Uterus (tissue), 4 donors: ENCODE data around the gene KIF18A. TPM values are rescaled to one million over a fixed set of nuclear protein-coding genes. Genes with fewer than 3 reads are reported as not detected.
"Not testable (repeated sequence)": the region's sequence is repeated elsewhere in the genome, so short reads cannot be mapped to it uniquely, and the experiment has no call there.

Source experiments
- DNase-seq, 2 donors: peaks; one replicate each; pipeline ENCODE4 v3.0.0-alpha.2; 2019 to 2020
- H3K27ac ChIP-seq, 2 donors: fragments of 200-600 bp; sonication (generic); 1 replicate in 1 of 2; 2 replicates in 1 of 2; pipeline ENCODE4 v1.5.1; 2016 to 2018
- H3K27me3 ChIP-seq, 2 donors: fragments of 200-600 bp; sonication (generic); one replicate each; pipeline ENCODE4 v1.5.1; 2018 to 2019; ENCODE audit warnings: control low read depth in 1 of 2
- H3K36me3 ChIP-seq, 2 donors: fragments of 200-600 bp; sonication (generic); one replicate each; pipeline ENCODE4 v1.5.1; 2019; ENCODE audit warnings: control low read depth in 1 of 2
- H3K4me1 ChIP-seq, 2 donors: fragments of 200-600 bp; sonication (generic); one replicate each; pipeline ENCODE4 v1.5.1; 2018 to 2019; ENCODE audit warnings: control low read depth in 1 of 2
- H3K4me3 ChIP-seq, 2 donors: fragments of 200-600 bp; sonication (generic); 1 replicate in 1 of 2; 2 replicates in 1 of 2; pipeline ENCODE4 v1.5.1; 2018 to 2019; ENCODE audit warnings: mild to moderate bottlenecking in 1 of 2
- H3K9me3 ChIP-seq, 2 donors: fragments of 200-600 bp; sonication (generic); one replicate each; pipeline ENCODE4 v1.5.1; 2019; ENCODE audit warnings: control low read depth in 1 of 2
- POLR2A ChIP-seq, 2 donors: fragments of 450-650 bp; IDR thresholded peaks; one replicate each; pipeline ENCODE4 v1.6.1; 2016; ENCODE audit warnings: antibody characterized with exemption in 2 of 2, mild to moderate bottlenecking in 1 of 2, moderate library complexity in 1 of 2
- intact Hi-C: fragments of 100-400 bp; cut with DNase I; formaldehyde crosslinking; loops from one replicate; pipeline ENCODE4 v1.15.1; 2023; ENCODE audit warnings: low total_unique reads
- total RNA-seq, 4 donors: library from RNA; depleted of rRNA in 3 of 4; stranded (reverse); fragments of >200 nt in 3 of 4; gene quantifications; one replicate each; pipeline versions ENCODE4 v1.1.0 to v1.2.4, GENCODE V29; 2014 to 2023
- TF ChIP-seq, protein P1 (sequence below), 4 experiments: fragments of 200-600 bp in 2 of 4; fragments of 450-650 bp in 2 of 4; sonication (generic) in 2 of 4; IDR thresholded peaks; one replicate each; pipeline ENCODE4 v1.5.1; 2016 to 2019; ENCODE audit warnings: antibody characterized with exemption in 4 of 4, mild to moderate bottlenecking in 2 of 4, moderate library complexity in 1 of 4
- donor health status: DM: yes; HTN: yes; CAD: no.

The KIF18A gene
- total RNA-seq, 4 donors from 2014 or later, result 0.29 to 13.1 (median 0.43) TPM; not detected in 1

GRCh38 chr11:28142724-28143123 lies 34.8 kb upstream of the KIF18A start:
- Histone ChIP-seq H3K27ac (no peak overlapping the region), H3K9me3 (peaks cover 0 to 12% of the 10 kb centered on the region in 2 donors), H3K36me3 (no peaks in the 10 kb centered on the region), H3K4me3 (no peak overlapping the region), H3K27me3 (no peaks in the 10 kb centered on the region), H3K4me1 (no peaks in the 10 kb centered on the region)
- intact Hi-C loops, result no loop called here
- TF ChIP-seq, protein P1, sequence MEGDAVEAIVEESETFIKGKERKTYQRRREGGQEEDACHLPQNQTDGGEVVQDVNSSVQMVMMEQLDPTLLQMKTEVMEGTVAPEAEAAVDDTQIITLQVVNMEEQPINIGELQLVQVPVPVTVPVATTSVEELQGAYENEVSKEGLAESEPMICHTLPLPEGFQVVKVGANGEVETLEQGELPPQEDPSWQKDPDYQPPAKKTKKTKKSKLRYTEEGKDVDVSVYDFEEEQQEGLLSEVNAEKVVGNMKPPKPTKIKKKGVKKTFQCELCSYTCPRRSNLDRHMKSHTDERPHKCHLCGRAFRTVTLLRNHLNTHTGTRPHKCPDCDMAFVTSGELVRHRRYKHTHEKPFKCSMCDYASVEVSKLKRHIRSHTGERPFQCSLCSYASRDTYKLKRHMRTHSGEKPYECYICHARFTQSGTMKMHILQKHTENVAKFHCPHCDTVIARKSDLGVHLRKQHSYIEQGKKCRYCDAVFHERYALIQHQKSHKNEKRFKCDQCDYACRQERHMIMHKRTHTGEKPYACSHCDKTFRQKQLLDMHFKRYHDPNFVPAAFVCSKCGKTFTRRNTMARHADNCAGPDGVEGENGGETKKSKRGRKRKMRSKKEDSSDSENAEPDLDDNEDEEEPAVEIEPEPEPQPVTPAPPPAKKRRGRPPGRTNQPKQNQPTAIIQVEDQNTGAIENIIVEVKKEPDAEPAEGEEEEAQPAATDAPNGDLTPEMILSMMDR (IDR thresholded peaks at IDR 0.05), result no peak
- no peak for TF ChIP-seq POLR2A (IDR thresholded peaks at IDR 0.05)
- DNase-seq, result no peak

- Histone ChIP-seq H3K9me3 (peaks cover 0 to 12% of the 10 kb centered on the region in 2 donors), H3K27ac (no peak overlapping the region), H3K4me3 (no peak overlapping the region), H3K27me3 (no peaks in the 10 kb centered on the region), H3K36me3 (no peaks in the 10 kb centered on the region), H3K4me1 (no peaks in the 10 kb centered on the region)
- no peak for DNase-seq
- intact Hi-C loops, result no loop called here
- TF ChIP-seq, protein P1 (IDR thresholded peaks at IDR 0.05), result no peak
These were observed 32.9 kb upstream of the KIF18A start for GRCh38 chr11:28140689-28141455.

DNA sequence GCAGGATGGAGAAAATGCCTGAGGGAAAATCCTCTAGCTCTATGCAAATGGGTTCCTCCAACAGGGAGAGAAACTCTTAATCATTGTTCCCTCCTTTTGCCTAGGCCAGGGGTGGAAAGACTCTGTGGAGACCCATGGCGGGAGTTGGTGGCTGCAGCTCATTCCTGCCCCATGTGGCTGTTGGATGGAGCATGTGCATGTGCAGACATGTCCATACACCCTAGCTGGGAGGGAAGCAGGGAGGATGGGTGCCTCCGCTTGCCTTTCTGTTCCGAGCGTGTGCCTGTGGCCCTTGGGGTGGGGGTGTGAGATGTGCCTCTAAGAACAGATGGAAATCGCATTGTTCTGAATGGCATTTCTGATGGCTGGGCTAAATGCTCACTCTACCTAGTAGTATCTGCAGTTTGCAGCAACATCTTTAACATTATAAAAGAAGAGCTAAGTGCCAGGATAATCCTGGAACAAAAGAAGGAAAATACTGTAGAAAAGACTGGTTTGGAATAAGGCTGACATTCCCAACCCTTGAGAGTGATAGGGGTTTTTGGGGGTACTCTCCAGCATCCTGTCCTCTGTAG lies 32.0 kb upstream of the KIF18A start:
- no peaks in the 10 kb centered on the region for H3K4me1 ChIP-seq
- H3K9me3 ChIP-seq, result peaks cover 0 to 12% of the 10 kb centered on the region in 2 donors
- H3K27ac ChIP-seq, result no peak overlapping the region
- H3K4me3 ChIP-seq, result no peak overlapping the region
- intact Hi-C loops, result no loop called here
- no peak for DNase-seq
- TF ChIP-seq, protein P1 (IDR thresholded peaks at IDR 0.05), result no peak
- TF ChIP-seq POLR2A (IDR thresholded peaks at IDR 0.05), result no peak
- H3K27me3 ChIP-seq, result no peaks in the 10 kb centered on the region
- H3K36me3 ChIP-seq, result no peaks in the 10 kb centered on the region

- TF ChIP-seq, protein P1 (IDR thresholded peaks at IDR 0.05), result no peak
- no peak for TF ChIP-seq POLR2A (IDR thresholded peaks at IDR 0.05)
- no peak overlapping the region for H3K4me3 ChIP-seq
- no peaks in the 10 kb centered on the region for H3K27me3 ChIP-seq
- no peaks in the 10 kb centered on the region for H3K36me3 ChIP-seq
- no peak for DNase-seq
- H3K4me1 ChIP-seq, result no peaks in the 10 kb centered on the region
- H3K27ac ChIP-seq, result no peak overlapping the region
- intact Hi-C loops, result no loop called here
- H3K9me3 ChIP-seq, result peaks cover 0 to 12% of the 10 kb centered on the region in 2 donors
These were observed 29.9 kb upstream of the KIF18A start for GRCh38 chr11:28137832-28138231.

DNA sequence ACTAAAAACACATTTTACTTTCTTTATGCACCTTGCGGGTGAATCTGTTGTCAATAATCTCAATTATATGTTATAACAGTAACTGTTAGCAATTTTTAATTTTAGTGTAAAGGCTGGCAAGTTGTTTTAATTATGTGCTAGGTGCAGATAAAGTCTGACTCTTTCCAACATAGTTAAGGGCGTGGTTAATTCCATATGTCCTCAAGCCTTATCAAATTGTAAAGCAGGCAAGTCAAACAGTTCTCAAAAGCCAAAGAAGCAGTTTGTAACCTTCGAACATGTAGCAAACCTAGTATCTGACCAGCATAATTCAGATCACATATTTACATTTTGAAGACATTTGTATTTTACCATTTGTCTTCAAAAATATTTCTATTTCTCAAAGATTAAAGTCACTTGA lies 29.4 kb upstream of the KIF18A start:
- no peak overlapping the region for H3K4me3 ChIP-seq
- peaks cover 0 to 12% of the 10 kb centered on the region in 2 donors for H3K9me3 ChIP-seq
- H3K27ac ChIP-seq, result no peak overlapping the region
- TF ChIP-seq POLR2A (IDR thresholded peaks at IDR 0.05), result no peak
- TF ChIP-seq, protein P1 (IDR thresholded peaks at IDR 0.05), result no peak
- no peaks in the 10 kb centered on the region for H3K4me1 ChIP-seq
- H3K36me3 ChIP-seq, result no peaks in the 10 kb centered on the region
- no peaks in the 10 kb centered on the region for H3K27me3 ChIP-seq
- intact Hi-C loops, result no loop called here
- no peak for DNase-seq

GRCh38 chr11:28136157-28136556 lies 28.2 kb upstream of the KIF18A start:
- H3K27ac ChIP-seq, H3K4me1 ChIP-seq, intact Hi-C loops, DNase-seq, H3K4me3 ChIP-seq, H3K27me3 ChIP-seq, H3K36me3 ChIP-seq: not testable (repeated sequence)
- H3K9me3 ChIP-seq, result peaks cover 0 to 12% of the 10 kb centered on the region in 2 donors
